Gastroesophageal sphincter (tissue), 4 donors: ENCODE measurements around the gene KNDC1. TPM values are rescaled to one million over a fixed set of nuclear protein-coding genes. Genes with fewer than 3 reads are reported as not detected.

Experiments used
- ATAC-seq: fragments of 150-250 bp; one replicate; pipeline ENCODE4 v1.9.1; 2016; ENCODE audit warnings: mild to moderate bottlenecking, moderate library complexity
- H3K27ac ChIP-seq, 4 donors: fragments of 200-600 bp; sonication (generic) in 3 of 4; 1 replicate in 3 of 4; 2 replicates in 1 of 4; pipeline ENCODE4 v1.5.1; 2016 to 2019
- H3K27me3 ChIP-seq: fragments of 200-600 bp; sonication (generic); one replicate; pipeline ENCODE4 v1.5.1; 2019
- H3K36me3 ChIP-seq, 2 donors: fragments of 200-600 bp; sonication (generic); one replicate each; pipeline ENCODE4 v1.5.1; 2019; ENCODE audit warnings: control low read depth in 1 of 2
- H3K4me1 ChIP-seq, 3 donors: fragments of 200-600 bp; sonication (generic); 1 replicate in 2 of 3; 2 replicates in 1 of 3; pipeline ENCODE4 v1.5.1; 2016 to 2019; ENCODE audit warnings: control low read depth in 2 of 3
- H3K4me3 ChIP-seq, 2 donors: fragments of 200-600 bp; sonication (generic); one replicate each; pipeline ENCODE4 v1.5.1; 2019; ENCODE audit warnings: mild to moderate bottlenecking in 1 of 2, moderate library complexity in 1 of 2
- H3K9me3 ChIP-seq, 3 donors: fragments of 200-600 bp; sonication (generic); one replicate each; pipeline ENCODE4 v1.5.1; 2017 to 2019; ENCODE audit warnings: control low read depth in 2 of 3
- EP300 ChIP-seq: sonication (generic); formaldehyde crosslinking; IDR thresholded peaks from one replicate; pipeline ENCODE4 v1.6.1; 2017; ENCODE audit warnings: antibody characterized with exemption, mild to moderate bottlenecking
- POLR2A ChIP-seq, 2 donors: fragments of 450-650 bp; IDR thresholded peaks; one replicate each; pipeline ENCODE4 v1.6.1; 2017; ENCODE audit warnings: antibody characterized with exemption in 2 of 2, mild to moderate bottlenecking in 2 of 2, moderate library complexity in 1 of 2
- POLR2AphosphoS5 ChIP-seq: sonication (generic); formaldehyde crosslinking; IDR thresholded peaks from one replicate; pipeline ENCODE4 v1.6.1; 2017; ENCODE audit warnings: antibody characterized with exemption
- WGBS, 2 donors: methylation state at CpG; one replicate each; pipeline ENCODE4 v1.1.5; 2018; ENCODE audit warnings: low coverage in 1 of 2; 5-methylcytosine and 5-hydroxymethylcytosine counted together
- total RNA-seq, 4 donors: library from RNA; depleted of rRNA; stranded (reverse); fragments of >200 nt; gene quantifications; one replicate each; pipeline ENCODE4 v1.1.0, GENCODE V29; 2016
- TF ChIP-seq, protein P1 (sequence below), 4 experiments: fragments of 200-600 bp in 2 of 4; fragments of 450-650 bp in 2 of 4; sonication (generic) in 1 of 4; IDR thresholded peaks; one replicate each; pipeline ENCODE4 v1.5.1; 2017 to 2019; ENCODE audit warnings: antibody characterized with exemption in 4 of 4, mild to moderate bottlenecking in 2 of 4, moderate library complexity in 2 of 4

Gene KNDC1
- total RNA-seq, 4 donors from 2014 or later: 0.62 to 3.4 (median 0.98) TPM

GRCh38 chr10:133251388-133252222, 91.6 kb downstream of the KNDC1 start:
- H3K27me3 ChIP-seq: peaks cover 81% of the 10 kb centered on the region
- ATAC-seq: no peak
- H3K4me1 ChIP-seq: no peaks in the 10 kb centered on the region
- WGBS, 2 donors: 40% methylated on average over 1 of the region's 28 CpGs; no CpG with 5 or more reads in 1 of the 2 donors
- H3K36me3 ChIP-seq: no peaks in the 10 kb centered on the region
- H3K4me3 ChIP-seq: no peak overlapping the region
- TF ChIP-seq POLR2A (IDR thresholded peaks at IDR 0.05) (no peak), POLR2AphosphoS5 (no peak), EP300 (no peak)
- TF ChIP-seq, protein P1, sequence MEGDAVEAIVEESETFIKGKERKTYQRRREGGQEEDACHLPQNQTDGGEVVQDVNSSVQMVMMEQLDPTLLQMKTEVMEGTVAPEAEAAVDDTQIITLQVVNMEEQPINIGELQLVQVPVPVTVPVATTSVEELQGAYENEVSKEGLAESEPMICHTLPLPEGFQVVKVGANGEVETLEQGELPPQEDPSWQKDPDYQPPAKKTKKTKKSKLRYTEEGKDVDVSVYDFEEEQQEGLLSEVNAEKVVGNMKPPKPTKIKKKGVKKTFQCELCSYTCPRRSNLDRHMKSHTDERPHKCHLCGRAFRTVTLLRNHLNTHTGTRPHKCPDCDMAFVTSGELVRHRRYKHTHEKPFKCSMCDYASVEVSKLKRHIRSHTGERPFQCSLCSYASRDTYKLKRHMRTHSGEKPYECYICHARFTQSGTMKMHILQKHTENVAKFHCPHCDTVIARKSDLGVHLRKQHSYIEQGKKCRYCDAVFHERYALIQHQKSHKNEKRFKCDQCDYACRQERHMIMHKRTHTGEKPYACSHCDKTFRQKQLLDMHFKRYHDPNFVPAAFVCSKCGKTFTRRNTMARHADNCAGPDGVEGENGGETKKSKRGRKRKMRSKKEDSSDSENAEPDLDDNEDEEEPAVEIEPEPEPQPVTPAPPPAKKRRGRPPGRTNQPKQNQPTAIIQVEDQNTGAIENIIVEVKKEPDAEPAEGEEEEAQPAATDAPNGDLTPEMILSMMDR (IDR thresholded peaks at IDR 0.05): no peak
- H3K27ac ChIP-seq: no peak overlapping the region
- H3K9me3 ChIP-seq: no peaks in the 10 kb centered on the region

DNA sequence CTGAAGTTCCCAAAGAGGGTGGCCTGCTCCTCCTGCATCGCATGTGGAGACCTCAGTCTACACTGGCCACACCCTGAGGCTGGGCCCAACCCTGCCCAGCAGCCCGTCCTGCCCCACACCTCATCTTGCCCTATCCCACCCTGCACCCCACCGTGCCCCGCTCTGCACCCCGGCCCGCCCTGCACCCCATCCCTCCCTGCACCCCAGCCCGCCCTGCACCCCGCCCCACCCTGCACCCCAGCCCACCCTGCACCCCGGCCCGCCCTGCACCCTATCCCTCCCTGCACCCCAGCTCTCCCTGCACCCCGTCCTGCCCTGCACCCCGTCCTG, 92.2 kb downstream of the KNDC1 start:
- H3K4me3 ChIP-seq: no peak overlapping the region
- no peaks in the 10 kb centered on the region for H3K36me3 ChIP-seq
- H3K9me3 ChIP-seq: no peaks in the 10 kb centered on the region
- no peak for TF ChIP-seq POLR2A (IDR thresholded peaks at IDR 0.05)
- no peak for TF ChIP-seq EP300
- 59% methylated on average over 4 of the region's 12 CpGs; no CpG with 5 or more reads in 1 of the 2 donors for WGBS, 2 donors
- peaks cover 80% of the 10 kb centered on the region for H3K27me3 ChIP-seq
- no peak overlapping the region for H3K27ac ChIP-seq
- ATAC-seq: no peak
- peaks cover 0 to 3% (median 2%) of the 10 kb centered on the region in 3 donors for H3K4me1 ChIP-seq

- H3K9me3 ChIP-seq: no peaks in the 10 kb centered on the region
- WGBS, 2 donors: 72 to 100% methylated on average over 1 to 11 of the region's 22 CpGs
- H3K4me1 ChIP-seq: peaks cover 0 to 15% (median 12%) of the 10 kb centered on the region in 3 donors
- no peak for TF ChIP-seq EP300
- TF ChIP-seq POLR2AphosphoS5: no peak
- TF ChIP-seq, protein P1 (IDR thresholded peaks at IDR 0.05): no peak
- no peak for TF ChIP-seq POLR2A (IDR thresholded peaks at IDR 0.05)
- H3K27me3 ChIP-seq: peaks cover 70% of the 10 kb centered on the region
- no peaks in the 10 kb centered on the region for H3K36me3 ChIP-seq
- no peak for ATAC-seq
- H3K27ac ChIP-seq: no peak overlapping the region
- no peak overlapping the region for H3K4me3 ChIP-seq
Observed at GRCh38 chr10:133253361-133253955, 93.4 kb downstream of the KNDC1 start.

DNA sequence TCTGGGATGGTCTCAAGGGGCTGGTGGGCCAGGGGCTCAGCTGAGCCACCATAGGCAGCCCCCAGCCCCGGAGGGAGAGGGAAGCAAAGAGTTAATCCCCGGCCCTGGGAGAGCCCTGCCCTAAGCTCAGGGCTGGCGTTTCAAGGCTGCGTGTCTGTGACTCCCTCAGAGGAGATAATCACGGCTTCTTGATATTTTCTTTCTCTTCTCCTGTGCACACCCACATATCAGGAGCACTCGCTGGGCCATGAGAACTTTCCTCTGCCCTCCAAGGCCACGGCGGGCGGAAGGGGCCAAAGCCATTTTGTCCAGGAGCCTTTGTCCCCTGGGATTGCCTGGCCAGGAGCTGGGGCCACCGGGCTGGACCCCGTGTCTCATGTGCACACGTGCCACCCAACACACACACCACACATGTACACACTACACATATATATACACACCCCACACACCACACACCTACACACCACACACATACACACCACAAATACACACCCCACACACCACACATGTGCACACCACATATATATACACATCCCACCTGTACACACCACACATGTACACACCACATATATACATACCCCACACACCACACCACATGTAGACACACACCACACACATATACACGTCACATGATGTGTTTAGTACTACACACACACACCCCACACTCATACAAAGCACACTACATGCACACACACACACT, 94.6 kb downstream of the KNDC1 start:
- TF ChIP-seq EP300 (no peak), POLR2A (IDR thresholded peaks at IDR 0.05) (no peak), POLR2AphosphoS5 (no peak)
- TF ChIP-seq, protein P1 (IDR thresholded peaks at IDR 0.05): no peak
- peaks cover 0 to 26% (median 20%) of the 10 kb centered on the region in 3 donors for H3K4me1 ChIP-seq
- ATAC-seq: no peak
- H3K27ac ChIP-seq: no peak overlapping the region
- H3K36me3 ChIP-seq: no peaks in the 10 kb centered on the region
- no peaks in the 10 kb centered on the region for H3K9me3 ChIP-seq
- peaks cover 59% of the 10 kb centered on the region for H3K27me3 ChIP-seq
- H3K4me3 ChIP-seq: no peak overlapping the region
- WGBS, 2 donors: 57 to 64% methylated on average over 9 to 10 of the region's 13 CpGs

GRCh38 chr10:133255323-133255722, 95.3 kb downstream of the KNDC1 start:
- WGBS, 2 donors: no CpG with 5 or more reads among the region's 15 CpGs
- H3K27me3 ChIP-seq: peaks cover 51% of the 10 kb centered on the region
- no peak overlapping the region for H3K27ac ChIP-seq
- H3K4me3 ChIP-seq: no peak overlapping the region
- no peak for ATAC-seq
- TF ChIP-seq POLR2A (IDR thresholded peaks at IDR 0.05) (no peak), POLR2AphosphoS5 (no peak), EP300 (no peak)
- TF ChIP-seq, protein P1 (IDR thresholded peaks at IDR 0.05): no peak
- H3K36me3 ChIP-seq: no peaks in the 10 kb centered on the region
- peaks cover 0 to 33% (median 26%) of the 10 kb centered on the region in 3 donors for H3K4me1 ChIP-seq
- H3K9me3 ChIP-seq: no peaks in the 10 kb centered on the region
